ENCODE measurements around the gene ENDOG. TPM values are rescaled to one million over a fixed set of nuclear protein-coding genes. Genes with fewer than 3 reads are reported as not detected.
"Not testable (repeated sequence)": the region's sequence is repeated elsewhere in the genome, so short reads cannot be mapped to it uniquely, and the experiment has no call there.

The ENDOG gene
- total and polyA plus RNA-seq, 2 donors: 11.0 to 21.5 TPM

- Histone ChIP-seq H3K36me3 (ENCODE audit: control insufficient read depth in 2 of 2, insufficient read depth in 2 of 2, low read length in 1 of 2) (peaks cover 5 to 7% of the 10 kb centered on the region in 2 donors), H3K27me3 (ENCODE audit: control insufficient read depth in 2 of 2, insufficient read depth in 1 of 2, low read length in 1 of 2) (no peaks in the 10 kb centered on the region), H3K27ac (ENCODE audit: low read depth in 1 of 2, low read length in 1 of 2) (no peak overlapping the region), H3K4me3 (ENCODE audit: low read length in 2 of 2) (no peak overlapping the region), H3K9me3 (ENCODE audit: control insufficient read depth in 2 of 2, insufficient read depth in 1 of 2, low read length in 1 of 2) (peaks cover 2 to 27% of the 10 kb centered on the region in 2 donors), H3K4me1 (ENCODE audit: control insufficient read depth in 2 of 2, insufficient read depth in 2 of 2, low read length in 2 of 2) (peaks cover 2 to 11% of the 10 kb centered on the region in 2 donors)
- no peak for DNase-seq (ENCODE audit: low read depth in 6 of 9, low spot score in 9 of 9)
- 93% methylated on average over 3 of the region's 3 CpGs for WGBS
Measured at GRCh38 chr9:128846680-128847030, 28.4 kb downstream of the ENDOG start.

GRCh38 chr9:128847803-128848202 lies 29.5 kb downstream of the ENDOG start:
- no peak for DNase-seq (ENCODE audit: low read depth in 6 of 9, low spot score in 9 of 9)
- Histone ChIP-seq H3K9me3 (ENCODE audit: control insufficient read depth in 2 of 2, insufficient read depth in 1 of 2, low read length in 1 of 2) (peaks cover 2 to 30% of the 10 kb centered on the region in 2 donors), H3K36me3 (ENCODE audit: control insufficient read depth in 2 of 2, insufficient read depth in 2 of 2, low read length in 1 of 2) (peaks cover under 1 to 3% of the 10 kb centered on the region in 2 donors), H3K27me3 (ENCODE audit: control insufficient read depth in 2 of 2, insufficient read depth in 1 of 2, low read length in 1 of 2) (no peaks in the 10 kb centered on the region), H3K4me3 (ENCODE audit: low read length in 2 of 2) (no peak overlapping the region), H3K27ac (ENCODE audit: low read depth in 1 of 2, low read length in 1 of 2) (no peak overlapping the region), H3K4me1 (ENCODE audit: control insufficient read depth in 2 of 2, insufficient read depth in 2 of 2, low read length in 2 of 2) (peaks cover 2 to 11% of the 10 kb centered on the region in 2 donors)
- 98% methylated on average over 1 of the region's 1 CpG for WGBS

- peaks cover 2 to 11% of the 10 kb centered on the region in 2 donors for H3K4me1 ChIP-seq (ENCODE audit: control insufficient read depth in 2 of 2, insufficient read depth in 2 of 2, low read length in 2 of 2)
- H3K27ac ChIP-seq (ENCODE audit: low read depth in 1 of 2, low read length in 1 of 2); H3K27me3 ChIP-seq (ENCODE audit: control insufficient read depth in 2 of 2, insufficient read depth in 1 of 2, low read length in 1 of 2); H3K4me3 ChIP-seq (ENCODE audit: low read length in 2 of 2); H3K36me3 ChIP-seq (ENCODE audit: control insufficient read depth in 2 of 2, insufficient read depth in 2 of 2, low read length in 1 of 2); DNase-seq (ENCODE audit: low read depth in 6 of 9, low spot score in 9 of 9): not testable (repeated sequence)
- peaks cover 2 to 30% of the 10 kb centered on the region in 2 donors for H3K9me3 ChIP-seq (ENCODE audit: control insufficient read depth in 2 of 2, insufficient read depth in 1 of 2, low read length in 1 of 2)
- WGBS: 93% methylated on average over 10 of the region's 10 CpGs
Measured at GRCh38 chr9:128851024-128851423, 32.7 kb downstream of the ENDOG start.

- WGBS: 89% methylated on average over 10 of the region's 10 CpGs
- H3K27ac ChIP-seq (ENCODE audit: low read depth in 1 of 2, low read length in 1 of 2); H3K27me3 ChIP-seq (ENCODE audit: control insufficient read depth in 2 of 2, insufficient read depth in 1 of 2, low read length in 1 of 2); H3K4me3 ChIP-seq (ENCODE audit: low read length in 2 of 2); H3K4me1 ChIP-seq (ENCODE audit: control insufficient read depth in 2 of 2, insufficient read depth in 2 of 2, low read length in 2 of 2); H3K36me3 ChIP-seq (ENCODE audit: control insufficient read depth in 2 of 2, insufficient read depth in 2 of 2, low read length in 1 of 2): not testable (repeated sequence)
- peak in 2 of 9 donors; percentile 18 to 41 for DNase-seq (ENCODE audit: low read depth in 6 of 9, low spot score in 9 of 9)
- peaks cover 2 to 26% of the 10 kb centered on the region in 2 donors for H3K9me3 ChIP-seq (ENCODE audit: control insufficient read depth in 2 of 2, insufficient read depth in 1 of 2, low read length in 1 of 2)
Measured at GRCh38 chr9:128851779-128852600, 33.7 kb downstream of the ENDOG start.

GRCh38 chr9:128852646-128853045 lies 34.3 kb downstream of the ENDOG start:
- H3K4me3 ChIP-seq (ENCODE audit: low read length in 2 of 2); H3K36me3 ChIP-seq (ENCODE audit: control insufficient read depth in 2 of 2, insufficient read depth in 2 of 2, low read length in 1 of 2); H3K27me3 ChIP-seq (ENCODE audit: control insufficient read depth in 2 of 2, insufficient read depth in 1 of 2, low read length in 1 of 2); H3K4me1 ChIP-seq (ENCODE audit: control insufficient read depth in 2 of 2, insufficient read depth in 2 of 2, low read length in 2 of 2); H3K27ac ChIP-seq (ENCODE audit: low read depth in 1 of 2, low read length in 1 of 2); DNase-seq (ENCODE audit: low read depth in 6 of 9, low spot score in 9 of 9): not testable (repeated sequence)
- WGBS: 97% methylated on average over 2 of the region's 2 CpGs
- peaks cover 2 to 21% of the 10 kb centered on the region in 2 donors for H3K9me3 ChIP-seq (ENCODE audit: control insufficient read depth in 2 of 2, insufficient read depth in 1 of 2, low read length in 1 of 2)

GRCh38 chr9:128854454-128854853 lies 36.2 kb downstream of the ENDOG start:
- not testable (repeated sequence) for H3K36me3 ChIP-seq (ENCODE audit: control insufficient read depth in 2 of 2, insufficient read depth in 2 of 2, low read length in 1 of 2); H3K27ac ChIP-seq (ENCODE audit: low read depth in 1 of 2, low read length in 1 of 2); H3K4me1 ChIP-seq (ENCODE audit: control insufficient read depth in 2 of 2, insufficient read depth in 2 of 2, low read length in 2 of 2); H3K4me3 ChIP-seq (ENCODE audit: low read length in 2 of 2); DNase-seq (ENCODE audit: low read depth in 6 of 9, low spot score in 9 of 9); H3K27me3 ChIP-seq (ENCODE audit: control insufficient read depth in 2 of 2, insufficient read depth in 1 of 2, low read length in 1 of 2)
- H3K9me3 ChIP-seq (ENCODE audit: control insufficient read depth in 2 of 2, insufficient read depth in 1 of 2, low read length in 1 of 2): peaks cover 2 to 12% of the 10 kb centered on the region in 2 donors
- WGBS: 99% methylated on average over 6 of the region's 6 CpGs

- not testable (repeated sequence) for H3K4me3 ChIP-seq (ENCODE audit: low read length in 2 of 2); H3K36me3 ChIP-seq (ENCODE audit: control insufficient read depth in 2 of 2, insufficient read depth in 2 of 2, low read length in 1 of 2); H3K27ac ChIP-seq (ENCODE audit: low read depth in 1 of 2, low read length in 1 of 2); H3K4me1 ChIP-seq (ENCODE audit: control insufficient read depth in 2 of 2, insufficient read depth in 2 of 2, low read length in 2 of 2); H3K9me3 ChIP-seq (ENCODE audit: control insufficient read depth in 2 of 2, insufficient read depth in 1 of 2, low read length in 1 of 2); H3K27me3 ChIP-seq (ENCODE audit: control insufficient read depth in 2 of 2, insufficient read depth in 1 of 2, low read length in 1 of 2); DNase-seq (ENCODE audit: low read depth in 6 of 9, low spot score in 9 of 9)
- 97% methylated on average over 7 of the region's 7 CpGs for WGBS
Measured at GRCh38 chr9:128858476-128858875, 40.2 kb downstream of the ENDOG start.

- Histone ChIP-seq H3K9me3 (ENCODE audit: control insufficient read depth in 2 of 2, insufficient read depth in 1 of 2, low read length in 1 of 2) (no peaks in the 10 kb centered on the region), H3K4me3 (ENCODE audit: low read length in 2 of 2) (no peak overlapping the region), H3K27ac (ENCODE audit: low read depth in 1 of 2, low read length in 1 of 2) (no peak overlapping the region), H3K27me3 (ENCODE audit: control insufficient read depth in 2 of 2, insufficient read depth in 1 of 2, low read length in 1 of 2) (no peaks in the 10 kb centered on the region), H3K4me1 (ENCODE audit: control insufficient read depth in 2 of 2, insufficient read depth in 2 of 2, low read length in 2 of 2) (peaks cover 0 to 8% of the 10 kb centered on the region in 2 donors), H3K36me3 (ENCODE audit: control insufficient read depth in 2 of 2, insufficient read depth in 2 of 2, low read length in 1 of 2) (no peaks in the 10 kb centered on the region)
- WGBS: 95% methylated on average over 5 of the region's 5 CpGs
- no peak for DNase-seq (ENCODE audit: low read depth in 6 of 9, low spot score in 9 of 9)
Measured at GRCh38 chr9:128860937-128861336, 42.6 kb downstream of the ENDOG start.

- no peaks in the 10 kb centered on the region for H3K27me3 ChIP-seq (ENCODE audit: control insufficient read depth in 2 of 2, insufficient read depth in 1 of 2, low read length in 1 of 2)
- peaks cover 0 to 8% of the 10 kb centered on the region in 2 donors for H3K4me1 ChIP-seq (ENCODE audit: control insufficient read depth in 2 of 2, insufficient read depth in 2 of 2, low read length in 2 of 2)
- 81% methylated on average over 6 of the region's 6 CpGs for WGBS
- H3K9me3 ChIP-seq (ENCODE audit: control insufficient read depth in 2 of 2, insufficient read depth in 1 of 2, low read length in 1 of 2): no peaks in the 10 kb centered on the region
- no peaks in the 10 kb centered on the region for H3K36me3 ChIP-seq (ENCODE audit: control insufficient read depth in 2 of 2, insufficient read depth in 2 of 2, low read length in 1 of 2)
- peak overlapping the region; percentile 31 to 37 for H3K27ac ChIP-seq (ENCODE audit: low read depth in 1 of 2, low read length in 1 of 2)
- no peak for DNase-seq (ENCODE audit: low read depth in 6 of 9, low spot score in 9 of 9)
- H3K4me3 ChIP-seq (ENCODE audit: low read length in 2 of 2): no peak overlapping the region
Measured at GRCh38 chr9:128861501-128861900, 43.2 kb downstream of the ENDOG start.
